Activated effector memory CD4-positive, alpha-beta T cell treated with anti-CD3 and anti-CD28 coated beads, Interleukin-2, amount 50 U/mL, for 16 hours (primary cell): ENCODE measurements around the gene ENTPD3.

Source experiments
- DNase-seq: peaks from one replicate; pipeline ENCODE4 v3.0.0-alpha.2; 2020

ENTPD3 gene

DNA sequence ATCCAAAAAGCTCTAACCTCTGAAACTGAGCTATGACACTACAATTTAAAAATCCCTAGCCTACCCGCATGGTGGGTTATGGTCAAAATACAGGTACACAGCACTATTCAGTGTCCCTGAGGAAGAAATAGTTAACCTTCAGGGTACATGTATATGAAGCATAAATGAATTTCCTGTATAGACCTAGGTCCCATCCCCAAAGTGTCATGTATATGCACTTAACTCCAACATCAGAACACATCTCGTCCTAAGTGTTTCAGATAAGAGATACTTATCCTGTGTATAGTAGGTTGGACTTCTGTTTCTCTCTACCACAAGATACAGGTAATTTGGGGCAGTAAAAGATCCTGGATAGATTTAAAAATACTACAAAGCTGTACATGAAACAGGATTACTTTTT, 76.6 kb downstream of the ENTPD3 start:
- no peak for DNase-seq

DNA sequence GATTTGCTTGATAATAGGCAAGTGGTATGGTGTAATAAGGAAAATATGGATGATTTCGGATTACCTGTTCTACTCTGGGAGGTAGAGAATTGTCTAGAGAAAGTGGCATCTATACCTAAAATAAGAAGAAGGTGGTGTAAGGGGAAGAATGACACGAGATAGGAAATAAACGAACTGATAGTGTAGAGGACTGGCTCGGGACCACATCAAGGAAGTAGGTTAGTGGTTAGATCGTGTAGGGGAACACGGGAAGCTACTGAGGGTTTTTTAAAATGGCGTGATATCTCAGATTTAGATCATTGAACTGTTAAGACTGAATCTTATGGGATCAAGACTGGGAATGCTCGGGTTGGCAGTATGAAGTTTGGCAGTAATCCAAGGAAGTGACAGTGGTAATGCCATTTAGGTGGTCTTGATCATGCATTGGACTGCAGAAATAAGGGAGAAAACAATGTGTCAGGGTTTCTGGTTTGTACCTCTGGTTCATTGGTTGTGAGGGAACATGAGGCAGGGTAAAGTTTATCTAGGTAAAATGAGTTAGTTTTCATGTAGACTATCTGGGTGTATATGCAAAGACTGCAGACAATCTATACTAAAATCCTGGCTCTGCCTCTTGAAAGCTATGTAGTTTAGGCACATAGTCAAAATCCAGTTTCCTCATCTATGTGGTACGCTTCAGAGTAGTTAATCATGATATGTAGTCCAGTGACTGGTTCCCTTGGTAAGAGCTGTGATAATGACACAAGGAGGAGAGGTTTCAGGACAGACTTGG, 77.5 kb downstream of the ENTPD3 start:
- no peak for DNase-seq

DNA sequence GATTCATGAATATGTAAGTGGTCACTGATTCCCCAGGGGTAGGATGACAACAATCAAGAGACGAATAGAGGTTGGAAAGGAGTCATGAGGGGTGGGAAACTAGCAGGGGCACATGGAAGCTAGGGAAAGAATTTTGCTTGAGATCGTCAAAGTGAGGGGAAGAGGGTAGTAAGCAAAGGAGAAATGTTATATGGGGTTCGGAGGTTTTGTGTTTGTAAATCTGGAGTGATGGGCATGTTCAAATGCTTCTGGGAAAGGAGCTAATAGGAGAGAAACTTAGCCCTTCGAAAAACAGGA, 78.1 kb downstream of the ENTPD3 start:
- no peak for DNase-seq

DNA sequence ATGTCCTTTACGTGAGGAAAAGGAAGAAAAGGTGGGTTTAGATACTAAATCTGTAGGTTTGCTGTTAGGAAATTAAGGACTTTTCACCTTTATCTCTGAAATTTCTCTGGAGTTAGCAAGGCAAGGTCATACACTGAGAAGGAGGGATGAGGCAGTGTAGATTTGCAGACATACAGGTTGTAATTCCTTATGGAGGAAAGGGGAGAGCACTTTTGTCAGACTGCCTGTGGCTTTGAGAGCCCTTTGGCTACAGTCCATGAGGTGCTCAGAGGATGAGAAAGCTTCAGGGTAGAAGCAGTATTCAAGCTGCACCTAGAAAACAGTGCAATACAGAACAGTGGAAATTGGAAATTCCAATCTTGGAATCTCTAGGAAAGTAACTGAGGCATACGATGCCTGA, 78.5 kb downstream of the ENTPD3 start:
- no peak for DNase-seq

DNA sequence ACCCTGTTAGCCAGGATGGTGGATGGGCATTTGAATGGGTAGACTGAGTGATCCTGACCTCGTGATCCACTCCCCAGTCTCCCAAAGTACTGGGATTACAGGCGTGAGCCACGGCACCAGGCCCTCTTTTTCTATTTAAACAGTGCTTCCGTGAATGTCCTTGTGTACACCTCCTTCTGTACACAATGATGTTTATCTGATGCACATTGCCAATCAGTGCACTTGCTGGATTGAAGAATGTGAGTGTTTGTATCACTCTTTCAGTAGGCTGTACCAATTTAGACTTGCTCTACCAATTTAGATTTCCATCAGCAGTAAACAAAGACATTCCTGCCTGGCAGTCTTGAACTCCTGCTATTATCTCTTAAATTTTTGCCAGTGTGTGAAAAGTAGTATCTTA, 81.0 kb downstream of the ENTPD3 start:
- DNase-seq = no peak

DNA sequence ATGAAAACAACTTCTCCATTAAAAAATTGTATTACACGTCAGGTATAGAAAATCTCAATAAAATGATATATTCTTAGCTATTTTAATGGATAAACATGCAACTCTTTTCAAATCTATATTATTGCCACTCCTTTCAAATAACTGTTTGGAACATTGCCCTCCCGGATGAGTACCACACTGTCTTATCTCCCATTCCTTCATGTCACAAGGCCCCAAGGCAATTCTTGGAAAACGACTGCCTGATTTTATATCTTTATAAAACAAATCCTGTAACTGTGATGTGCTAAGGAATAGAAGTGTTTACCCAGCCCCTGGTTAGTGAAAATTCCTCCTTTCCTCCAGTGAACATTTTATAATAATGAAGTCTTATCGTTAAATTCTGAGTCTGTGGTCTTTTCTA, 83.7 kb downstream of the ENTPD3 start:
- DNase-seq = no peak

DNA sequence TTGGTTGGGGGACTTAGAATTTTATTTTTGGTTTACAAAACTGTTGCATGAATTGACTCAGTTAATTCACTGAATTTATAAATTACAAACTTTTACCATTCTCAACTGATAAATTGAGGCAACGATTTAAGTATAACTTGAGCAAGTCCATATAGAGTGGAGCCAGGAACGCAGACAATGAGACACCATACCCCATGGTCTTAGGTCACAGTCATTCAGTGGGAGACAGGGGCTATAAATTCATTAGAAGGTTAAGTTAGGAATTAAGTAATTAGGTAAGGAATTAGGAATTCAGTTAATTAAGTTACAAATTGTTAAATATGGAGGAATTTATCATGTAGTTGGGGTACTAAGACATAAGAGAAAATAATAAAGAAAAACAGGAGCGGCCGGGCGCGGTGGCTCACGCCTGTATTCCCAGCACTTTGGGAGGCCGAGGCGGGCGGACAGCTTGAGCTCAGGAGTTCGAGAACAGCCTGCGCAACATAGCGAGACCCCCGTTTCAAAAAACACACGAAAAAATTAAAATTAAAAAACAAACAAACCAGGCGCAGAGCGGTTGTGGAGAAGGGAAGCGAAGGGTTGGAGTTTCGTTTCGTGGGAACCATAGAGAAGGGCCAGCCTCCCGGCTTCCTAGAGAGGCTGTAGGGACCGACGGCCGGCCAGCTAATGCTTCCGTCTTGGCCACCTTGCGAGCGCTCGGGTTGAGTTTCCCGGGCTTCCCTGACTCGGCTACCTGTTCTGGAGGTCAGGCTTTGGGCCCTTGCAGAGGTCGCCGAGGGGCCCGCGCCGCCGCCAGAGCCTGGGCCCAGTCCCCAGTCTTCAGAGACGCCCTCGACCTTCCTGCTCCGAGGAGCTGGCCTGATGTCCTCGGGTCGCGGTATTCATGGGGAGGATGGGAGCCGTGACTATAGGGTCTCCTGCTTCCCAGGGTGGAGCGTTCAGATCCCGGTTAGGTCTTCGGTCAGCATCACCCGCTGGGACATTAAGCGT, 89.8 kb downstream of the ENTPD3 start, which contains the start of gene ZNF619:
TSS of gene ZNF619 (plus strand) at position 645 of the 993 bp plus-strand sequence. CDS start 858 bp downstream, outside the sequence.
- peak; percentile 83 for DNase-seq

DNA sequence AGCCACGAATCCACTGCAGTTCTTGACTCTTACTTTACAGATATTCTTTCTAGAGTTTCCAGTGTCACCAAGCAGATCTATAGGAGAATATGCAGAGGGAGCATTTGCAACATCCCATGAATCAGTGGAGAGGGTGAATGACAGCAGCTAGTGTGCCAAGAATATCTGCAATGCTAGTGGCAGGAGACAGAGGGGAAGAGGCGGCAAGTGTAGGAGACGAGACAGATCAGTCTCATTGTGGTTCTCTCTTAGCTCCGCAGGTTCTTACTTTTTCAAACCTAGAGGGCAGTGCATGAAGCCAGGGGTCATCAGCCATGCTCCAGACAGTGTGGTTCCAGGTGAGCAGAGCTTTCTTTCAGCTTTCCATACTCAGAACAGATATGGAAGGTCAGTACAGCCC, 90.7 kb downstream of the ENTPD3 start:
- DNase-seq = no peak
